ENCODE data around the gene DRD3. TPM values are rescaled to one million over a fixed set of nuclear protein-coding genes. Genes with fewer than 3 reads are reported as not detected.

The DRD3 gene
- total RNA-seq, 2 experiments from 2014 or later, result not detected

DNA sequence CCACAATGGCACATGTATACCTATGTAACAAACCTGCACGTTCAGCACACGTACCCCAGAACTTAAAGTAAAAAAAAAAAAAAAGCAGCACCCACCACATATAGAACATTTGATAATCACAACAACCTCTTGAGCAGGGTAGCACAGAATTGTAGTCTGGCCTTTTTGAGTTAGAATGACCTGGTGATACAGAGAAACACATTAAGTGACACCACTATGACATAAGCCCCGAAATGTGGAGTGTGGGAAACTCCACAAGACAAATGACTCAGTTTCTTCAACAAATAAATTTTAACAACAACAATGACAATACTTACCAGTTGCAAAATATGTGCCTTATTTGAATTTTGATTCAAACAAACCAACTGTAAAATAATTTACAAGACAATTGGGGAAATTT is 46.4 kb downstream of the DRD3 start:
- H3K4me3 Mint-ChIP-seq, result no peak overlapping the region
- DNase-seq, result no peak
- no peaks in the 10 kb centered on the region for H3K4me1 Mint-ChIP-seq (ENCODE audit: low read depth)
- ChIA-PET CTCF (no interaction called here), POLR2A (no interaction called here)
- no peaks in the 10 kb centered on the region for H3K36me3 Mint-ChIP-seq (ENCODE audit: low read depth)
- no peak for ATAC-seq
- intact Hi-C loops (cut with micrococcal nuclease), result no loop called here
- H3K27ac Mint-ChIP-seq, result no peak overlapping the region
- H3K27me3 Mint-ChIP-seq, result peaks cover 4% of the 10 kb centered on the region
- TF ChIP-seq, protein P1, sequence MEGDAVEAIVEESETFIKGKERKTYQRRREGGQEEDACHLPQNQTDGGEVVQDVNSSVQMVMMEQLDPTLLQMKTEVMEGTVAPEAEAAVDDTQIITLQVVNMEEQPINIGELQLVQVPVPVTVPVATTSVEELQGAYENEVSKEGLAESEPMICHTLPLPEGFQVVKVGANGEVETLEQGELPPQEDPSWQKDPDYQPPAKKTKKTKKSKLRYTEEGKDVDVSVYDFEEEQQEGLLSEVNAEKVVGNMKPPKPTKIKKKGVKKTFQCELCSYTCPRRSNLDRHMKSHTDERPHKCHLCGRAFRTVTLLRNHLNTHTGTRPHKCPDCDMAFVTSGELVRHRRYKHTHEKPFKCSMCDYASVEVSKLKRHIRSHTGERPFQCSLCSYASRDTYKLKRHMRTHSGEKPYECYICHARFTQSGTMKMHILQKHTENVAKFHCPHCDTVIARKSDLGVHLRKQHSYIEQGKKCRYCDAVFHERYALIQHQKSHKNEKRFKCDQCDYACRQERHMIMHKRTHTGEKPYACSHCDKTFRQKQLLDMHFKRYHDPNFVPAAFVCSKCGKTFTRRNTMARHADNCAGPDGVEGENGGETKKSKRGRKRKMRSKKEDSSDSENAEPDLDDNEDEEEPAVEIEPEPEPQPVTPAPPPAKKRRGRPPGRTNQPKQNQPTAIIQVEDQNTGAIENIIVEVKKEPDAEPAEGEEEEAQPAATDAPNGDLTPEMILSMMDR (IDR thresholded peaks at IDR 0.05), result no peak
- H3K9me3 Mint-ChIP-seq, result no peaks in the 10 kb centered on the region

DNA sequence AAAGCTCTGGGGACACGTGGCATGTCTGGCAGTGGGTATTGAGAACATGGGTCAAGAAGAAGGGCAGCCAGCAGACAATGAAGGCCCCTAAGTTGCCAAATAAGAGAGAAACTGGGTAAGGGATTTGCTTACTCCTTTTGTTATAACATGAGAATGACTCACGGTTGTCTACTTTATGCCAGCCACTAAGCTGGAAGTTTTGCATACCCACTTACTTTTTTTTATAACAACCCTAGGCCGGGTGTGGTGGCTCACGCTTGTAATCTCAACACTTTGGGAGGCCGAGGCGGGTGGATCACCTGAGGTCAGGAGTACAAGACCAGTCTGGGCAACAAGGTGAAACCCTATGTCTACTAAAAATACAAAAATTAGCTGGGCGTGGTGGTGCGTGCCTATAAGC is 50.0 kb downstream of the DRD3 start:
- TF ChIP-seq, protein P1 (IDR thresholded peaks at IDR 0.05), result no peak
- no peaks in the 10 kb centered on the region for H3K9me3 Mint-ChIP-seq
- H3K4me1 Mint-ChIP-seq (ENCODE audit: low read depth), result no peaks in the 10 kb centered on the region
- H3K36me3 Mint-ChIP-seq (ENCODE audit: low read depth), result no peaks in the 10 kb centered on the region
- ChIA-PET POLR2A (no interaction called here), CTCF (no interaction called here)
- no peak for ATAC-seq
- H3K4me3 Mint-ChIP-seq, result no peak overlapping the region
- peaks cover 4% of the 10 kb centered on the region for H3K27me3 Mint-ChIP-seq
- intact Hi-C loops (cut with micrococcal nuclease), result no loop called here
- no peak overlapping the region for H3K27ac Mint-ChIP-seq
- DNase-seq, result no peak

- CTCF ChIA-PET, result interaction anchor here (0.9 kb wide), 1 partner anchor 163 kb away, joined by 3 read pairs; no protein-coding TSS in a partner anchor
- H3K4me3 Mint-ChIP-seq, result no peak overlapping the region
- TF ChIP-seq, protein P1 (IDR thresholded peaks at IDR 0.05), result no peak
- H3K36me3 Mint-ChIP-seq (ENCODE audit: low read depth), result no peaks in the 10 kb centered on the region
- POLR2A ChIA-PET, result no interaction called here
- H3K27me3 Mint-ChIP-seq, result peaks cover 4% of the 10 kb centered on the region
- no peak for DNase-seq
- no peaks in the 10 kb centered on the region for H3K9me3 Mint-ChIP-seq
- no peak overlapping the region for H3K27ac Mint-ChIP-seq
- no peak for ATAC-seq
- H3K4me1 Mint-ChIP-seq (ENCODE audit: low read depth), result no peaks in the 10 kb centered on the region
- intact Hi-C loops (cut with micrococcal nuclease), result no loop called here
Measured at GRCh38 chr3:114128231-114128630, 50.6 kb downstream of the DRD3 start.

- Mint-ChIP-seq H3K27me3 (peaks cover 4% of the 10 kb centered on the region), H3K9me3 (no peaks in the 10 kb centered on the region), H3K4me3 (no peak overlapping the region), H3K27ac (no peak overlapping the region), H3K36me3 (ENCODE audit: low read depth) (no peaks in the 10 kb centered on the region), H3K4me1 (ENCODE audit: low read depth) (no peaks in the 10 kb centered on the region)
- ChIA-PET CTCF (interaction anchor here (0.9 to 1.7 kb wide), 4 partner anchors 23 to 291 kb away, joined by 3 to 4 read pairs (median 3); no protein-coding TSS in a partner anchor), POLR2A (no interaction called here)
- DNase-seq (no peak), ATAC-seq (no peak)
- intact Hi-C loops (cut with micrococcal nuclease), result no loop called here
- TF ChIP-seq, protein P1 (IDR thresholded peaks at IDR 0.05), result no peak
Measured at GRCh38 chr3:114127517-114127916, 51.3 kb downstream of the DRD3 start.

DNA sequence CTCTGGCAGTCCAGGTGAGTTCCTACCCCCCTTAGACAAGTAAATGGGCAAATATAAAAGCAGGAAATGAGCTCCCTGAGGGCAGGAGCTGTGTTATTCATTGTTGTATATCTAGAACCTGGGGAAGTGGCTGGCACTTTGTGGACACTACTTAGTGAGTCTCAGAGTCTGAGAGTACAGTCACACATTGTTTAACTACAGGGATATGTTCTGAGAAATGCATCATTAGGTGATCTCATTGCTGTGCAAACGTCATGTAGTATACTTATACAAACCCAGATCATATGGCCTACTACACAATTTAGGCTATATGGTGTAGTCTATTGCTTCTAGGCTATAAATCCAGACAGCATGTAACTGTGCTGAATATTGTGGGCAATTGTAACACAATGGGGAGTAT is 52.4 kb downstream of the DRD3 start:
- Mint-ChIP-seq H3K4me3 (no peak overlapping the region), H3K9me3 (no peaks in the 10 kb centered on the region), H3K4me1 (ENCODE audit: low read depth) (no peaks in the 10 kb centered on the region), H3K27ac (no peak overlapping the region), H3K27me3 (no peaks in the 10 kb centered on the region), H3K36me3 (ENCODE audit: low read depth) (no peaks in the 10 kb centered on the region)
- CTCF ChIA-PET, result interaction anchor here (1.1 to 1.7 kb wide), 2 partner anchors 22 to 257 kb away, joined by 3 to 4 read pairs; no protein-coding TSS in a partner anchor
- DNase-seq (no peak), ATAC-seq (no peak)
- TF ChIP-seq, protein P1 (IDR thresholded peaks at IDR 0.05), result no peak
- POLR2A ChIA-PET, result no interaction called here
- intact Hi-C loops (cut with micrococcal nuclease), result no loop called here
